ENCODE data around the gene CCZ1B. TPM values are rescaled to one million over a fixed set of nuclear protein-coding genes. Genes with fewer than 3 reads are reported as not detected.
"Not testable (repeated sequence)": the region's sequence is repeated elsewhere in the genome, so short reads cannot be mapped to it uniquely, and the experiment has no call there.

CCZ1B gene
- total RNA-seq, 1 experiment from 2014 or later: 54.5 TPM

DNA sequence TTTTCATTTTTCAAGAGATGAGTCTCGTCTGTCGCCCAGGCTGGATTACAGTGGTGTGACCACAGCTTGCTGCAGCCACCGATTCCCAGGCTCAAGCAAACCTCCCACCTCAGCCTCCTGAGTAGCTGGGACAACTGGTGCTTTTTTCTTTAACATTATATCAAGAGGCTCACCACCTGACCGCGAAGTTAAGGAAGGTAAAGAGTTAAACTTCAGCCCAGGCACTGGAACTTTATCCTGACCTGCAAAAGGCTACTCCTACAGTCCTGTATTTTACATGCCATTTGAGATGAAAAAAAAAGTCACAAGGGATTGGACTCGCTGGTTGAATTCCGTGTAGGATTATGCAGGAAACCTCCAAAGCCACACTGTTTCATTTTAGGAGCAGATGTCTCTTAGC lies 10.6 kb downstream of the CCZ1B start:
- H3K79me2 ChIP-seq (ENCODE audit: insufficient read depth, low read length); H3K9me2 ChIP-seq (ENCODE audit: insufficient read depth); H3K27ac ChIP-seq (ENCODE audit: low read depth, low read length); RAD21 ChIA-PET (ENCODE audit: low non-redundant PET in 1 of 2, low total read pairs in 2 of 2, uncharacterized antibody in 2 of 2, unreplicated experiment in 2 of 2); H3K27me3 ChIP-seq (ENCODE audit: insufficient read depth, low read length); H3K9ac ChIP-seq (ENCODE audit: low read length); POLR2A ChIA-PET; H3K4me2 ChIP-seq (ENCODE audit: low read length); intact Hi-C loops (cut with micrococcal nuclease); BruUV-seq (replicated peaks); H3K9me3 ChIP-seq (ENCODE audit: control insufficient read depth in 1 of 2, insufficient read depth in 1 of 2, low read depth in 1 of 2, low read length in 2 of 2); CTCF ChIA-PET; ATAC-seq; DNase-seq (ENCODE audit: low read depth, low spot score); H2AFZ ChIP-seq (ENCODE audit: low read depth, low read length, poor library complexity, severe bottlenecking); H3K4me1 ChIP-seq (ENCODE audit: control insufficient read depth in 1 of 2, insufficient read depth in 2 of 2, low read length in 2 of 2); H4K20me1 ChIP-seq (ENCODE audit: insufficient read depth); H3K4me3 ChIP-seq (replicated peaks in 1 of 2; ENCODE audit: low read depth in 1 of 2, low read length in 2 of 2); H3K36me3 ChIP-seq (ENCODE audit: control insufficient read depth in 1 of 2, insufficient read depth in 2 of 2, low read length in 2 of 2): not testable (repeated sequence)

DNA sequence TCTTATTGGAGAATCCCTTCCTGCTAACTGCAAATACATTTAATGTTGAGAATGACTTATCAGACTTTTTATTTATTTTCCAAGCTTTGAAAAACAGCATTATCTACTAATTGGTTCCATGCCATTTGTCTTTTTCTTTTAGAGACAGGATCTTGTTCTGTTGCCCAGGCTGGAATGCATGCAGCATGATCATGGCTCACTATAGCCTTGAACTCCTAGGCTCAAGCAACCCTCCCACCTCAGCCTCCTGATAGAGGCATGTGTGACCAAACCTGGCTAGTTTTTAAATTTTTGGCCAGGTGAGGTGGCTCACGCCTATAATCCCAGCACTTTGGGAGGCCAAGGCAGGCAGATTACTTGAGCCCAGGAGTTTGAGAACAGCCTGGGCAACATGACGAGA lies 13.1 kb downstream of the CCZ1B start:
- BruUV-seq (replicated peaks); CTCF ChIA-PET; H3K4me2 ChIP-seq (ENCODE audit: low read length); RAD21 ChIA-PET (ENCODE audit: low non-redundant PET in 1 of 2, low total read pairs in 2 of 2, uncharacterized antibody in 2 of 2, unreplicated experiment in 2 of 2); H3K79me2 ChIP-seq (ENCODE audit: insufficient read depth, low read length); H3K36me3 ChIP-seq (ENCODE audit: control insufficient read depth in 1 of 2, insufficient read depth in 2 of 2, low read length in 2 of 2); intact Hi-C loops (cut with micrococcal nuclease); H4K20me1 ChIP-seq (ENCODE audit: insufficient read depth); H3K4me3 ChIP-seq (replicated peaks in 1 of 2; ENCODE audit: low read depth in 1 of 2, low read length in 2 of 2); DNase-seq (ENCODE audit: low read depth, low spot score); H3K9me3 ChIP-seq (ENCODE audit: control insufficient read depth in 1 of 2, insufficient read depth in 1 of 2, low read depth in 1 of 2, low read length in 2 of 2); H3K27me3 ChIP-seq (ENCODE audit: insufficient read depth, low read length); H3K9me2 ChIP-seq (ENCODE audit: insufficient read depth); ATAC-seq; POLR2A ChIA-PET; H2AFZ ChIP-seq (ENCODE audit: low read depth, low read length, poor library complexity, severe bottlenecking); H3K27ac ChIP-seq (ENCODE audit: low read depth, low read length); H3K4me1 ChIP-seq (ENCODE audit: control insufficient read depth in 1 of 2, insufficient read depth in 2 of 2, low read length in 2 of 2); H3K9ac ChIP-seq (ENCODE audit: low read length): not testable (repeated sequence)

DNA sequence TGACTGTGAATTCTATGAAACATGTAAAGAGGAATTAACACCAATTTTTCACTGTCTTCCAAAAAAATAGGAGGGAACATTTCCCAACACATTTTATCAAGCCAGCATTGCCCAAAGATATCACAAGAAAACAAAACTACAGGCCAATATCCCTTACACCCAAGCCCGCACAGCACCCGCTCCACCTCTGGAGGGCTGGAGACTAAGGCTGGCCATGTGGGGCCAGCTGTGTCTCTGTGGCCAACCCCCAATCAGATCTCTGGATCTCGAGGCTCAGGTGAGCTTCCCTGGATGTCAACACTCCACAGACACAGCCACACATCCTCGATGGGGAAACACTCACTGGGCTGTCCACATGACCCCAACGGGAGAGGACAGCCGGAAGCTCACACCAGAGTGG lies 18.1 kb downstream of the CCZ1B start:
- H3K36me3 ChIP-seq (ENCODE audit: control insufficient read depth in 1 of 2, insufficient read depth in 2 of 2, low read length in 2 of 2); H3K9me3 ChIP-seq (ENCODE audit: control insufficient read depth in 1 of 2, insufficient read depth in 1 of 2, low read depth in 1 of 2, low read length in 2 of 2); BruUV-seq (replicated peaks); H4K20me1 ChIP-seq (ENCODE audit: insufficient read depth); H3K9me2 ChIP-seq (ENCODE audit: insufficient read depth); POLR2A ChIA-PET; H3K4me1 ChIP-seq (ENCODE audit: control insufficient read depth in 1 of 2, insufficient read depth in 2 of 2, low read length in 2 of 2); H2AFZ ChIP-seq (ENCODE audit: low read depth, low read length, poor library complexity, severe bottlenecking); RAD21 ChIA-PET (ENCODE audit: low non-redundant PET in 1 of 2, low total read pairs in 2 of 2, uncharacterized antibody in 2 of 2, unreplicated experiment in 2 of 2); CTCF ChIA-PET; H3K4me2 ChIP-seq (ENCODE audit: low read length); H3K27me3 ChIP-seq (ENCODE audit: insufficient read depth, low read length); H3K79me2 ChIP-seq (ENCODE audit: insufficient read depth, low read length); intact Hi-C loops (cut with micrococcal nuclease); H3K4me3 ChIP-seq (replicated peaks in 1 of 2; ENCODE audit: low read depth in 1 of 2, low read length in 2 of 2); DNase-seq (ENCODE audit: low read depth, low spot score); H3K9ac ChIP-seq (ENCODE audit: low read length); ATAC-seq; H3K27ac ChIP-seq (ENCODE audit: low read depth, low read length): not testable (repeated sequence)

DNA sequence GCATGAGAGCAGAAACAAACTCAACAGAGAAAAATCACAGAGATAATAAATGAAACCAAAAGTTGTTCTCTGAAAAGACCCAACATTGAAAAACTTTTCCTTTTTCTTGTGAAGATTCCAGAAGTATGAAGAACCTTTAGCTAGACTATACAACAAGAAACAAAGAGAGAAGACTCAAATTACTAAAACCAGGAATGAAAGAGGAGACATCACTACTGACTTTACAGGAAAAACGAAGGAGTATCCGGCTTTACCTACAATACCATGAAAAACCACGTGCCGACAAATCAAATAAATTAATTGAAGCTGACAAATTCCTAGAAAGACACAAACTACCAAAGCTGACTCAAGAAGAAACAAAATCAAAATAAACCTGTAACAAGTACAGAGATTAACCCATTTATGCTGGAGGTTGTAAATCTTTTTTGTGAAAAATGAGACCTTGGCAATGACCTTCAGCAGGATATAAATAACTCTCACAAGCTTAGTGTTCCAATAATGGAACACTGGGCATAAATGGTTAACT lies 18.6 kb downstream of the CCZ1B start:
- H3K27ac ChIP-seq (ENCODE audit: low read depth, low read length); H3K9me2 ChIP-seq (ENCODE audit: insufficient read depth): not testable (repeated sequence)

DNA sequence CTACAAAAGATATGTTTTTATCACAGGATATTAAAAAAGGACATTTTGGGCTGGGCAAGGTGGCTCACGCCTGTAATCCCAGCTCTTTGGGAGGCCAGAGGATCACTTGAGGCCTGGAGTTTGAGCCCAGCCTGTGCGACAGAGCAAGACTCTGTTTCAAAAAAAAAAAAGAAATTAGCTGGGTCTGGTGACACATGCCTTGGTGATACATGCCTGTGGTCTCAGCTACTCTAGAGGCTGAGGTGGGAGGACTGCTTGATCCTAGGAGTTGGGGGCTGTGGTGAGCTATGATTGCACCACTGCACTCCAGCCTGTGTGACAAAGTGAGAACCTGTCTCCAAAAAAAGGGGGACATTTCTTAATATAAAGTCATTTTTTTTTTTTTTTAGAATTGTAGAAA lies 25.7 kb downstream of the CCZ1B start:
- DNase-seq (ENCODE audit: low read depth, low spot score); H3K27ac ChIP-seq (ENCODE audit: low read depth, low read length); H3K36me3 ChIP-seq (ENCODE audit: control insufficient read depth in 1 of 2, insufficient read depth in 2 of 2, low read length in 2 of 2); H2AFZ ChIP-seq (ENCODE audit: low read depth, low read length, poor library complexity, severe bottlenecking); H3K9me2 ChIP-seq (ENCODE audit: insufficient read depth); H3K27me3 ChIP-seq (ENCODE audit: insufficient read depth, low read length); H3K4me1 ChIP-seq (ENCODE audit: control insufficient read depth in 1 of 2, insufficient read depth in 2 of 2, low read length in 2 of 2); intact Hi-C loops (cut with micrococcal nuclease); H4K20me1 ChIP-seq (ENCODE audit: insufficient read depth); H3K4me3 ChIP-seq (replicated peaks in 1 of 2; ENCODE audit: low read depth in 1 of 2, low read length in 2 of 2); BruUV-seq (replicated peaks); H3K4me2 ChIP-seq (ENCODE audit: low read length); ATAC-seq; CTCF ChIA-PET; H3K9ac ChIP-seq (ENCODE audit: low read length); H3K79me2 ChIP-seq (ENCODE audit: insufficient read depth, low read length); H3K9me3 ChIP-seq (ENCODE audit: control insufficient read depth in 1 of 2, insufficient read depth in 1 of 2, low read depth in 1 of 2, low read length in 2 of 2); POLR2A ChIA-PET; RAD21 ChIA-PET (ENCODE audit: low non-redundant PET in 1 of 2, low total read pairs in 2 of 2, uncharacterized antibody in 2 of 2, unreplicated experiment in 2 of 2): not testable (repeated sequence)

More for the DNA sequence above, 18.6 kb downstream of the CCZ1B start:
- H3K9ac ChIP-seq (ENCODE audit: low read length); RAD21 ChIA-PET (ENCODE audit: low non-redundant PET in 1 of 2, low total read pairs in 2 of 2, uncharacterized antibody in 2 of 2, unreplicated experiment in 2 of 2); H3K27me3 ChIP-seq (ENCODE audit: insufficient read depth, low read length); CTCF ChIA-PET; H2AFZ ChIP-seq (ENCODE audit: low read depth, low read length, poor library complexity, severe bottlenecking); intact Hi-C loops (cut with micrococcal nuclease); H3K4me3 ChIP-seq (replicated peaks in 1 of 2; ENCODE audit: low read depth in 1 of 2, low read length in 2 of 2); H3K4me1 ChIP-seq (ENCODE audit: control insufficient read depth in 1 of 2, insufficient read depth in 2 of 2, low read length in 2 of 2); H3K4me2 ChIP-seq (ENCODE audit: low read length); BruUV-seq (replicated peaks); H3K36me3 ChIP-seq (ENCODE audit: control insufficient read depth in 1 of 2, insufficient read depth in 2 of 2, low read length in 2 of 2); H3K9me3 ChIP-seq (ENCODE audit: control insufficient read depth in 1 of 2, insufficient read depth in 1 of 2, low read depth in 1 of 2, low read length in 2 of 2); H4K20me1 ChIP-seq (ENCODE audit: insufficient read depth); DNase-seq (ENCODE audit: low read depth, low spot score); ATAC-seq; H3K79me2 ChIP-seq (ENCODE audit: insufficient read depth, low read length); POLR2A ChIA-PET: not testable (repeated sequence)
